NCI-H748 (cell line): Measurements from ENCODE around the gene ESPN.
"Not testable (repeated sequence)": the region's sequence is repeated elsewhere in the genome, so short reads cannot be mapped to it uniquely, and the experiment has no call there.

Source experiments
- DNase-seq: peaks from one replicate; lab custom pipeline; 2025; ENCODE audit not compliant: unreplicated experiment; lab: John Stamatoyannopoulos, UW

Gene ESPN

DNA sequence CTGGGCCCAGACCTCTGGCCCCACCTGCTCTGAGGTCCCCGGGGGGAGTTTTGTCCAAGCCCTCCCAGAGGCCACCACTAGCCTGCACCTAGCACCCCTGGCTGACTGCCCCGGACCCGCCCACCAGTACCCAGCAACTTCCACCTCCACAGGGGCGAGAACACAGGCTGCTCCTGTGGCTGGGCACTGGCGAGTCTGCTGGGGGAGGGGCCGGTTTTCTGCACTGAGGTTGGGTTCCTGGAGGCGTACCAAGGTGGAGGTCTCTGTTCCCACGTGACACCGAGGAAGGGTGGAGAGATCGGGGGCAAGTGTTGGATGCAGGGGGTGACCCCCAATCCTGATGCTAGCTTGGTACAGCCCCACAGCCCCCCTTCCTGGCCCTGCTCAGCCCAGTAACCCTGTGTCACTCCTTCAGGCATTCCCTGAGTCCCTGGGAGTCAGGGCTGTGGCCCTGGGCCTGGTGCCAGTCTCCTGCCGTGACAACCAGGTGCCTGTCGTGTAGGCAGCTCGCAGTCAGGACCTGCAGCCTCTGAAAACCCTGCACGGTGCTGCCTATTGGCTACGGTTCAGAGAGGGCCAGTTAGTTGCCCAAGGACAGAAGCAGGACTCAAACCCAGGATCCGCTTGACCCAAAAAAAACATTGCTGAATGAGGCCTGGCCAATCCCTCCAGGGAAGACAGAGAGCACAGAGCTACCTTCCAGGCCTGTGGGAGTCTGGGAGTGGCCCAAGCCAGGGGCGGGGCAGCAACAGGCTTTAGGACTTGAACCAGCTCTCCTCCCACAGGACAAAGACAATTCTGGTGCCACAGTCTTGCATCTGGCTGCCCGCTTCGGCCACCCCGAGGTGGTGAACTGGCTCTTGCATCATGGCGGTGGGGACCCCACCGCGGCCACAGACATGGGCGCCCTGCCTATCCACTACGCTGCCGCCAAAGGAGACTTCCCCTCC is 3.1 kb downstream of the ESPN start:
- DNase-seq = no peak

DNA sequence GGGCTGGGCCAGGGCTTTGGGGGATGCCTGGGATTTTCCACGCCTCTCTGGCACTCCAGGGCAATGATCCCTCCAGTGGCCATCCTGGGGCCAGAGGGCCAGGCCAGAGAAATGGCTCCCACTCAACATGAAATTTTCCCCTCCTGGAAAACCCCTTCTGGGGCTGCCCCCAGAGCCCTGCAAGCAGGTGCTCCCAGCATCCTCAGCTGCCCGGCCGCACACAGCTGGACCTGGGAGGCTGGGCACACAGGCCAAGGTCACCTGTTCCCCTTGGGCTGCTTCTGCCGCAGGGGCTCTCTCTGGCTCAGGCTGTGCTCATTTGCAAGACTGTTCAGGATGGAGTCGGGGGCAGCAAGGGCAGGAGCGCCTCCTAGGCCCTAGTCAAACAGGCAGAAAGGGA is 3.9 kb downstream of the ESPN start:
- DNase-seq = not testable (repeated sequence)

DNA sequence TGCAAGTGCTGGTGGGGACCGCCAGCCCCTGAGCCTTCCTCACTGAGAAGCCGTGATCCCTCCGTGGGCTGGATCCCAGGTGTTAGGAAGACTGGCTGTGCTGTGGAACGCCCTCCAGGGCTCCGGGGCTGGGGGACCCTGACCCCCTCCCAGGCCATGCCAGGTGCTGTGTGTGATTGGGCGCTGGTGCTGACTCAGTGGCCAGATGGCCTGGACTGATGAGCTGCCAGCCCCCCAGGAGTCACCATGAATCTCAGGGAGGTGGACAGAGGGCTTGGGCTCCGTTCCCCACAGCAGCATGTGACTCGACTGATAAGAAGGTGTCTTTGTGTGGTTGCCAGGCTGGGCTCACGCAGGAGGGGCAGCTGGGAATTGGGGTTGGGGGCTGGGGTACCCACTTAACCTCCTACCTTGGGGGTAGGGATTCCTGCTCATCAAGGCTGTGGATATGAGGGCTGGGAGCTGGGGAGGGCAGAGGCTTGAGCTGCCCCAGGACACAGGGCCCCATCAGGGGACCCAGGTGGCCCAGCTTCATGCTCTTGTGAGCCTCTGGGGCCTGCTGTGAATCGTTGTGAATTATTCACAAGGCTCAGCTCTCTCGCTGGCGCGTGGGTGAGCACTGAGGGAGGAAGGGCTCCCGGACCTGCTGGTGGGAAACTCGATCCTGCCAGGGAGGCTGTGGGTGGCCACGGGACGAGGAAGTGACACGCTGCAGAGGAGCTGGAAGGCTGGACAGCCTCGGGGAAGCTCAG is 5.3 kb downstream of the ESPN start:
- DNase-seq = not testable (repeated sequence)

DNA sequence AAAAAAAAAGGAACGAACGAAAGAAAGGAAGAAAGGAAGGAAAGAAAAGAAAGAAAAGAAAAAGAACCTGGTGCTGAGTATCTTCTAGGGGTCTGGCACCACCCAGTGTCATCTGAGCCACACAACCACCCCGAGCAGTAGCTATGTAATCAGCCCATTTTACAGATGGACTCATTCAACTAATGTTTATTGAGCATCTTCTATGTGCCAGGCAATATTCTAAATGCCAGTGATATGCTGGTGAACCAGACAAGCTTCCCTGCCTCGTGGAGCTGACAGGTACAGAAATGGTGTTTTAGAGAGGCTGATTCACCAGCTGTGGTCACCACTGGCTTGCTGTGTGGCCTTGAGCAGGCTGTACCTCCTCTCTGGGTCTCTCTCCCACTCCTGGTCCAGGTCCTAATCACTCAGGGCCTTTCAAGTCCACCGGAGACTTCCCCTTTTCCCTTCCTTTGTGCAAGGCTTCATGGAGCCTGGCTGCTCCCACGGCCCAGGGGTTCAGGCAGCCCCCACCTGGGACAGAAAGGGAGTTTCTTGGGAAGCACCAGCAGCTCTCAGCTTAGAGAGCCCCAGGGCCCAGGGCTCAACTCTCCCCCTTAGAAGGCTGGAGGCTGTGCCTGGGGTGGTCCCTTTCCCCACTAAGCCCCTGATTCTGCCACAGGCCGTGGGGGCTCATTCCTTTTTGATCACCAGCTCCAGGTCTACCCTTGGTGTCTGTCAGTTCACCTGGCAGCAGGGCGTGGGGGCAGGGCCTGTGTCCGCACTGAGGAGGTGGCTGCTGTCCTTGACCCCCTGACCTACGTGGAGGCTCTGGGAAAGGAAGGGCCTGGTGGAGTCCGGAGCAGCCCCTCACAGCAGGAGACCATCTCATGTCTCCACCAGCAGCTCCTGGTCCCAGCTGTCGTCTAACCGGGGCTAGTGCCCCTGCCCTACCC is 7.3 kb downstream of the ESPN start:
- DNase-seq = not testable (repeated sequence)

DNA sequence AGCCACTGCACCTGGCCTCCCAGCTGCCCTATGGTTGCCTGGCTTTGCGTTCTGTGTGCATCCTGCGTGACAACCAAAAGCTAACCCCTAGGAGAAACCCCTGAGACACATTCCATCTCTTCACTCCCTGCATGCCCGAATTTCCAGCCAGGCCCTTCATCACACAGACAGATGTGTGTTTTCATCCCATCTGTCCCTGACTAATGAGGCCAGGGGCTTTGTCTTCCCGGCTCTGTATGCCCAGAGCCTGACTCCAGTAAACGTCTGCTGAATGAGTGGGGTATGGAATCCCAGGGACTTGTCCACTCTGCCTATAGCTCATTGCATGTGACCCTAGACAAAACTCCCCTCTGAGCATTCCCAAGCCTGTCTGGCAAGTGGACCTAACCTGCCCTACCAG is 9.6 kb downstream of the ESPN start:
- DNase-seq = no peak

DNA sequence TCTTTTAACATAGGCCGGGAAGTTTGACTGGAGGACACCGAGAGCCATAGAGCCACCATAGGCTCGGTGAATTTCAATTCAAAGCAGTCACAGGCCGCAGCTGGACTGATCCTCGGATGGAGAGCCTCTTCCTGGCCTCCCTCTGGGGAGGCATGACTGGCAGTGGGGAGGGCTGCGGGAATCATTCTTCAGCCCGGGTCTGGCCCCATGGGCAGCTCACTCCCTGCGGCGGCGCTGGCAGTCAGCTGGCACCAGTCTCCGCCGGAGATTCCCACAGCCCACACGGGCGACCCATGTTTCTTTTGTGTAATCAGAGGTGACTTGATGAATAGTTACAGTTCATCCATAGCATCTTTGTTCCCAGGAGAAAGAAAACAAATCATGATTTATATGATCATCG is 10.6 kb downstream of the ESPN start:
- DNase-seq = no peak

DNA sequence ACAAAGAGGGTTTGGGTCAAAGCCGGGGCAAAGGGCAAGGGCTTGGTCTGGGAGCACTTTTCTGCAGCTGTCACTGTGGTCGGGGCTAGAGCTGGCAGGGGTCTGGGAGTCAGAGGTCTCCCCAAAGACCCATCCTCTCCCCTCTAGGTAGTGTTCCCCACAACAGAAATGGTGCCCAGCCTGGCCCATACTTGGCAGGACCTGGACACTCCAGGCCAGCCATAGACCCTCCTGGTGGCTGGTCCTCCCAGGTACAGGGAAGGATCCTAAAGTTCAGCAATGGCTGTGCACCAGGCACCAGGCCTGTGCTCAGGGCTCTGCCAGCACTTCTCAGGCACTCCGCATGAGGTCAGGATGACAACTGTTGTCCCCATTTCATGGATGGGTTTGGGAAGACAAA is 11.0 kb downstream of the ESPN start:
- DNase-seq = no peak

DNA sequence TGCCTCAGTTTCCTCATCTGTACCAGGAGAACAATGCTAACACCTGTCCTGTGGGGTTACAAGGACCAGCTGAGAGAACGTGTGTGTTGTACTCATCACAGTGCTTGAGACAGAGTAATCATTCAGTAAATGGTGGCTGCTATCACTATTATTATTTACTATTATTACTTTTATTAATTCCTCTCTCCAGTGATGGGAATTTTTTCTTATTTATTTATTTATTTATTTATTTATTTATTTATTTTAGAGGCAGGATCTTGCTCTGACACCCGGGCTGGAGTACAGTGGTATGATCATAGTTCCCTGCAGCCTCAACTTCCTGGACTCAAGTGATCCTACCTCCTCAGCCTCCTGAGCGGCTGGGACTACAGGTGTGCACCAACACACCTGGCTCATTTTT is 11.7 kb downstream of the ESPN start:
- DNase-seq = not testable (repeated sequence)

DNA sequence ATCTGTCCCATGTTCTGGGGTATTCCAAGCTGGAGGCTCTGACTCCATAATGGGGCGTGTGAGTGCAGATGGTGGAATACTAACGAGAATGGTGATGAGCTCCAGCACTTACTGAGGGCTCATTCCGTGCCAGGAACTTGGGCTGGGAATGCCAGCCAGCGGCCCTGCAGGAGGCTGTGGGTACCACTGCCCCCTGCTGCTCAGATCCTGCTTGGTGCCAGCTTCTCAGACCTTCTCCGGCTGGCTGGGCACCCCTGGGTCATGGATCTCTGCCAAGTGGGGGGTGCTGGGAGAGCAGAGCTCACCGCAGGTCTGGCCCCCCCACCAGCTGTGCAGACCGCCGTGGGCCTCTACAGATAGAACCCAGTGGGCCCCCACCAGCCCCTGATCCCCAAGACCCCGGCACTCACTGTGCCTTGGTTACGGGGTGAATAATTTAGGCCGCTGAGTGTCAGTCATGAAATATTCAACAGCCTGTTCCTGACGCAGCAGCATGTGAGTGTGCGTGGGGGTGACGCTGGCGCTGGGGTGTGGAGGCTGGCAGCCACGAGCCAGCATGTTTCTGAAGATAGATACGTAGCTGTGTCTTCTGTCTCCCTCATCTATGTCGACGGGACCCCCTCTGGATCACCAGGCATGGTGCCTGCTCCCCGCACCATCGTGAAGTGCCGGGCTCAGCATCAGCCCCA is 12.6 kb downstream of the ESPN start:
- not testable (repeated sequence) for DNase-seq

DNA sequence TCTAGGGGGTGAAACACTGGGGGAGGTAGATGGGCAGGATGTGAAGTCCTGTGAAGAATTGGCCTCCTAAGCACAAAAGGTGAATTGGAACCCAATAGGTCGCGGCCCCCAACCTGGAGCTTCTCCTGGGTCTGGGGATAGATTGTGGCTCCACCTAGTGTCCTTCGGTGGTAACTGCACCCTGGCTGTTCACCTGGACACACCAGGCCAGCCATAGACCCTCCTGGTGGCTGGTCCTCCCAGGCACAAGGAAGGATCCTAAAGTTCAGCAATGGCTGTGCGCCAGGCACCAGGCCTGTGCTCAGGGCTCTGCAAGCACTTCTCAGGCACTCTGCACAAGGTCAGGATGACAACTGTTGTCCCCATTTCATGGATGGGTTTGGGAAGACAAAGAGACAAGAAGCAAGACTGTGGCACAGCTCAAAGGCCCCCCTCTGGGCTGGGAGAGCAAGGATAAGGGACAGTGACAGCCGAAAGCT is 13.5 kb downstream of the ESPN start:
- peak; percentile 68 for DNase-seq

DNA sequence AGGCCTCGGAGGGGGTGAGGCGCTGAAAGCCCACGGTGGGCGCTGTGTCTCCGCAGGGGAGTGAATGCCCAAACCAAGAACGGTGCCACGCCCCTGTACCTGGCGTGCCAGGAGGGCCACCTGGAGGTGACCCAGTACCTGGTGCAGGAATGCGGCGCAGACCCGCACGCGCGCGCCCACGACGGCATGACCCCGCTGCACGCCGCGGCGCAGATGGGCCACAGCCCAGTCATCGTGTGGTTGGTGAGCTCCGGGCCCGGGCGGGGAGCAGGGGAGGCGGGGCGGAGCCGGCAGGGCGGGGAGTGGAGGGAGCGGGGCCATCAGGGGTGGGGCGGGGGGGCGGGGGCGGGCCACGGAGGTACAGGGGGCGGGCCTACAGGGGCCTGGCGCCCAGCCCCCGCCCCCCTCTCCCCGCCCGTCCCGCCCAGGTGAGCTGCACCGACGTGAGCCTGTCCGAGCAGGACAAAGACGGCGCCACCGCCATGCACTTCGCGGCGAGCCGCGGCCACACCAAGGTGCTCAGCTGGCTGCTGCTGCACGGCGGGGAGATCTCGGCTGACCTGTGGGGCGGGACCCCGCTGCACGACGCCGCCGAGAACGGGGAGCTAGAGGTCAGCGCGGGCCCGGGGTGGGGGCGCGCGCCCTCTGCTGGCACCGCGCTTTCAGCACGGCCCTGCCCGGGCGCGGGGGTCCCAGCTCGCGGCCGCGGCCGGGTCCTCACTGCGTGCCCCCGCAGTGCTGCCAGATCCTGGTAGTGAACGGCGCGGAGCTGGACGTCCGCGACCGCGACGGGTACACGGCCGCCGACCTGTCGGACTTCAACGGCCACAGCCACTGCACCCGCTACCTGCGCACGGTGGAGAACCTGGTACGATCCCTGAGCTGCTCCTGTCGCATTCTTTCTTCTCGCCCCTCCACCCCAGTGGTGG is 15.9 kb downstream of the ESPN start:
- peak; percentile 65 for DNase-seq

DNA sequence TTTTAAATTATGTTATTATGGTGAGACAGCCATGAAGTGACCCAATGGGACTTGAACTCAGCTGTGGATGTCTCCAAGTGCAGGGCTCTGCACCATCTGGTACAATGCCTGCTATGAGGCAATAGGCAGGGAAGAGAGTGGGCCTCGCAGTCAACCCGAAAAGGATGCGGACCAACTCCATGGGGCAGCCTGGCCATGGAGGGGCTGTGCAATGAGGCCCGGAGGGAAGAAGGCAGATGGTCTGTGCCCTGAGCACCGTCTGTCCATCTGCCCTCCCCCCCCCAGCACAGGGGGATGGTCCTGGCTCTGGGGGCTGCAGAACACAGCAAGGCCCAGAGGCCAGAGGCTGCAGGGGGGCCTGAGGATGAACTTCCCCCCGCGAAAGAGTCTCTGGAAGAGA is 17.0 kb downstream of the ESPN start:
- no peak for DNase-seq

DNA sequence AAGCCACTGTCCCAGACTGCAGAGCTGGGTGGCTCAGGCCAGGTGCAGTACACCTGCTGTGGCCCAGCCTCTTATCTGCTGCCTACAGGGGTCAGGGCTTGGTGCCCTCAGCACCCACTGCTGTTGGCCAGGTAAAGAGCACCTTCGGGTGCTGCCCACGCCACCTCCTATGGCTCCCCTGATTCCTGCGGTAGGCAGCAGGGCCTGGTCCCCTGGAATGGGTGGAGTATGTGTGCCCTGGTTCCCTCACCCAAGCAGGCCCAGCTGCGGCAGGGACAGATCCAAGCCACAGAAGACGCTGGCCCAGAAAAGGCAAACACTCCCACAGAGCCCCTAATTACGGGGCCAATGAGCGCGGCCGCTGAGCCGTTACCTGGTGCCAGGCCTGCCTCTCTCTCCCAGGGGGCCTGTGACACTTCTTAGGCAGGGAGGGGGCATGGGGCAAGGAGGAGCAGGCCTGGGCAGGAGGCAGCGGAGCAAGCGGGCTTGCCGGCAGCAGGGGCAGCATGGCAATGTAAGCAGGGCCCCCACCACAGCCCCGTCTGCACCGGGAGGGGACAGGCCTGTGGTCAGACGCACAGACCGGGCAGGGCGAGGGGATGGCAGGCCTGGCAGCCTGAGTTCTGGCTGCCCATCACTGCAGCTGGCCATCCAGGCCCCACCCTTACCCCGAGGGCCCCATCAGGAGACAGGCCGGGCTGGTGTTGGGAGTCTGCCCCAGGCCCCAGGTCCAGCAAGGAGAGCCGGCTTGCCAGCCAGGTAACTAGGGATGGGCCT is 19.0 kb downstream of the ESPN start:
- DNase-seq = no peak

DNA sequence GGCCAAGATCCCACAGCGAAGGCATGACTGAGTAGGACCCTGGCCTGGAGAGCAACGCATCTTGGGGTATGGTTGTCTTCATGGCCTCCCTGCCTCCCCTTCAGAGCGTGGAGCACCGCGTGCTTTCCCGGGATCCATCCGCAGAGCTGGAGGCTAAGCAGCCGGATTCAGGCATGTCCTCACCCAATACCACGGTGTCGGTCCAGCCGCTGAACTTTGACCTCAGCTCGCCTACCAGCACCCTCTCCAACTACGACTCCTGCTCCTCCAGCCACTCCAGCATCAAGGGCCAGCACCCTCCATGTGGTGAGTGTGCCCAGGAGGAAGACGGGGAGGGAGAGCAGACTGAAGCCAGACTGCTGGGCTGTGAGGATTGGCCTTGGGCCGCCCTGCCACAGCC is 19.8 kb downstream of the ESPN start:
- no peak for DNase-seq

DNA sequence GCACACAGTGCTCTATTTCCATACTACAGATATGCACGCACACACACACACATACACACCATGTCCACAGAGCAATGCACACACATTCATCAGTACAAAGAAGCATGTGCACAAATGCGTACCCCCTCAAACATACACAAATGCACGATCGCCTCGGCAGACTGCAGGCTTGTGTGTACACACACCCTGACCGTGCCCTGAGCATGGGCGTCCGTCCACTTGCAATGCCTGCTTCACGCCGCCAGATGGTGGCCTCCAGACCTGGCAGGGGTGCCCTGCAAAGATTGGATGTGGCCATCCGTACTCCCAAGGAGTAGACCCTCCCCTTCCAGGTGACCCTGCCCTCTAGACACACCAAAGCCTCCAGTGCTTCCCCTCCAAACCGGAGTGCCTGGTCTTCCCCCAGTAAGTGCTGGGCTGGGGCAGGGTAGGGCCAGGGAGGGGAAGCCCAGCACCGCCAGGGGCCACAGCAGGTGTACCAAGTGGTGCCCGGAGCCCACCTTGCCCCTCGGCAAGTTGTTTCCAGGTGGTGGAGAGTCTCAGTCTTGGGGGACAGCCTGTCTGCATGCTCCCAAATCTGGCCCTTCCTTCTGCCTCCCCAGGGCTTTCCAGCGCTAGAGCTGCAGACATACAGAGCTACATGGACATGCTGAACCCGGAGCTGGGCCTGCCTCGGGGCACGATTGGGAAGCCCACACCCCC is 20.6 kb downstream of the ESPN start:
- peak; percentile 3 for DNase-seq

DNA sequence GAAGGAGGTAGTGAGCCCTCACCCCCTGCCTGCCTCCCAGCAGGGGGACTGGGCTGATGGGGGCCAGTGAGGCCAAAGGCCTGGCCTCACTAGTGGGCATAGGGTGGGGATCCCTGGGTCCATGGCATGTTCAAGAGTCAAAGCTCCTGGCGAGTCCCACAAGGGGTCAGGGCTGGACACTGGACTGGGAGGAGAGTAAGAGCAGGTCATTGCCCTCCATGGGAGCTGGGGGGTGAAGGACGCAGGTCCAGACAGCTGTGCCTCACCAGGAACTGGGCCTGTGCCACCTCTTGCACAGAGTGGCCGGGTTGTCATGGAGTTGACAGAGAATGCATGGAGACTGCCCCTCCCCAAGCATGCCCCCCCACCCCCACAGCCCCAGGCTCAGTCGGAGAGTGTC is 21.4 kb downstream of the ESPN start:
- not testable (repeated sequence) for DNase-seq

DNA sequence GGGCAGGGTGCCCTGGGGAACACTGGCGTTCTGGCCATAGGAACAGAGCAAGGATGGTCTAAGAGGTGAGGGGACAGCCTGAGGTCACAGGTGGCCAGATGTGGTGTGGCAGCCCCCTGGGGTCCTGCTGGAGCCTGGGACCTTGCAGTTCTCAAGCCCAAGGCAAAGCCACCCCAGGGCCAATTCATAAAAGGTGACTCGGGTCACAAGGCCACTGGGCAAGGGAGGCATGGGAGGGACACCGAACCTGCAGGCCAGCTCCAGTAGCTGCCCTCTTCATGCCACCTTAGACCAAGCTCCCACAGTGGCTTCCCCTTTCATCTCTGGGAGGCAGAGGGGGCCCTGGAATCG is 22.1 kb downstream of the ESPN start:
- DNase-seq = no peak
